ENCODE results near the gene NFE2L2. TPM values are rescaled to one million over a fixed set of nuclear protein-coding genes. Genes with fewer than 3 reads are reported as not detected.

The NFE2L2 gene
- polyA plus RNA-seq, 3 donors: 23.9 to 109 (median 82.1) TPM

- WGBS, 3 donors: 50 to 88% (median 82%) methylated on average over 1 of the region's 1 CpG
- H3K27ac ChIP-seq (ENCODE audit: low read depth, low read length): no peak overlapping the region
Observed at GRCh38 chr2:177184606-177185005, 79.9 kb downstream of the NFE2L2 start.

DNA sequence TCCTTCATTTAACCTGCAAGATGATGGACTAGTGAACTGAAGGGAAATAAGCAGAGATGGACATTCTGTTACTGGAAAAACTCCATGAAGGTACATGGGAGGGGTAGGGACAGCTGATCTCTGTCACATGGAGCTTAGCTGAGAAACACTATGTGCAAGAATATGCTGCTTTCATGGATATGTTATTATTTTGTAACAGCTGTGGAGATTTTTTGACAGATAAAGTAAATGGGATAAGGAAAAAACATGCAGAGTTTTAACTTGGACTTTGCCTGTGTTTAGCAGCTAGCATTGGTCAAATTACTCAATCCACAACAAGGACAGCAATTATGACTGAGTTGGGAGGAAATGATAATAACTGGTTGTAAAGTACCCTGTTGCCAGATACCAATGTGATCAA, 80.7 kb downstream of the NFE2L2 start:
- no peak overlapping the region for H3K27ac ChIP-seq (ENCODE audit: low read depth, low read length)

Other genes starting within 250 kb of the NFE2L2 start
- gene HNRNPA3, start 51.9 kb downstream of the NFE2L2 start, polyA plus RNA-seq: 100 to 1,000 TPM in 2 of 3 donors, 10 to 100 TPM in 1; 57.1 to 170 (median 155) TPM
- 10 to 100 TPM in 2 of 3 donors, 1 to 10 TPM in 1; 6.2 to 12.6 (median 10.3) TPM for gene AGPS, start 128.0 kb upstream of the NFE2L2 start, polyA plus RNA-seq